Keratinocyte (primary cell): ENCODE results near the gene ABHD8. TPM values are rescaled to one million over a fixed set of nuclear protein-coding genes. Genes with fewer than 3 reads are reported as not detected.

Source experiments
- DNase-seq: peaks from one replicate; pipeline ENCODE4 v3.0.0-alpha.2; 2011; ENCODE audit warnings: low read depth, missing footprints, low spot score
- FAIRE-seq: peaks from 2 replicates; lab custom pipeline; 2011; peaks lifted over from hg19 to GRCh38; lab: Jason Lieb, UNC
- H2AFZ ChIP-seq: 2 replicates; pipeline ENCODE4 v1.6.0; 2012; ENCODE audit warnings: low read length, control low read depth, inconsistent platforms; ENCODE audit not compliant: control insufficient read depth
- H3K27ac ChIP-seq: 2 replicates; pipeline ENCODE4 v1.5.1; 2011; ENCODE audit warnings: low read length; ENCODE audit not compliant: control insufficient read depth, insufficient read depth
- H3K27me3 ChIP-seq: 3 replicates; pipeline ENCODE4 v1.6.0; 2011; ENCODE audit warnings: low read length; ENCODE audit not compliant: control insufficient read depth, insufficient read depth; ENCODE audit errors: extremely low read depth
- H3K36me3 ChIP-seq, 2 experiments: 2 replicates in 1 of 2; 3 replicates in 1 of 2; pipeline ENCODE4 v1.5.1; 2011; ENCODE audit warnings: low read length in 2 of 2, mild to moderate bottlenecking in 1 of 2; ENCODE audit not compliant: control insufficient read depth in 2 of 2, insufficient read depth in 2 of 2; ENCODE audit errors: extremely low read depth in 1 of 2
- H3K4me1 ChIP-seq: 3 replicates; pipeline ENCODE4 v1.5.1; 2011; ENCODE audit warnings: low read length; ENCODE audit not compliant: control insufficient read depth, insufficient read depth; ENCODE audit errors: extremely low read depth
- H3K4me2 ChIP-seq: 3 replicates; pipeline ENCODE4 v1.6.0; 2011; ENCODE audit warnings: low read depth, low read length; ENCODE audit not compliant: control insufficient read depth, insufficient read depth; ENCODE audit errors: extremely low read depth
- H3K4me3 ChIP-seq, 3 experiments: fragments of 200-600 bp in 1 of 3; sonication (generic) in 1 of 3; 2 replicates in 2 of 3; 3 replicates in 1 of 3; pipeline ENCODE4 v1.5.1; 2011 to 2016; ENCODE audit warnings: low read length in 3 of 3, mild to moderate bottlenecking in 3 of 3, control low read depth in 2 of 3, inconsistent platforms in 1 of 3, low read depth in 1 of 3, mixed read lengths in 1 of 3, mixed run types in 1 of 3, moderate library complexity in 1 of 3; ENCODE audit not compliant: control insufficient read depth in 2 of 3, insufficient read depth in 2 of 3; ENCODE audit errors: extremely low read depth in 1 of 3
- H3K79me2 ChIP-seq: 2 replicates; pipeline ENCODE4 v1.6.0; 2012; ENCODE audit warnings: low read length; ENCODE audit not compliant: control insufficient read depth, insufficient read depth
- H3K9ac ChIP-seq: 3 replicates; pipeline ENCODE4 v1.6.0; 2011; ENCODE audit warnings: low read length; ENCODE audit not compliant: control insufficient read depth, insufficient read depth; ENCODE audit errors: extremely low read depth
- H3K9me1 ChIP-seq: 3 replicates; pipeline ENCODE4 v1.6.0; 2011; ENCODE audit warnings: low read length; ENCODE audit not compliant: control insufficient read depth, insufficient read depth; ENCODE audit errors: extremely low read depth
- H3K9me3 ChIP-seq: 2 replicates; pipeline ENCODE4 v1.5.1; 2012; ENCODE audit warnings: low read depth, low read length; ENCODE audit not compliant: control insufficient read depth
- H4K20me1 ChIP-seq: 3 replicates; pipeline ENCODE4 v1.6.0; 2011; ENCODE audit warnings: low read length; ENCODE audit not compliant: control insufficient read depth, insufficient read depth; ENCODE audit errors: extremely low read depth
- CTCF ChIP-seq, 3 experiments: IDR thresholded peaks in 1 of 3; conservative IDR thresholded peaks in 1 of 3; optimal IDR thresholded peaks in 1 of 3; 2 replicates in 2 of 3; 3 replicates in 1 of 3; pipeline versions ENCODE3 to v1.5.1; 2011; ENCODE audit warnings: low read length in 3 of 3, mild to moderate bottlenecking in 3 of 3, moderate library complexity in 2 of 3, control low read depth in 1 of 3, inconsistent platforms in 1 of 3; ENCODE audit not compliant: insufficient read depth in 2 of 3; ENCODE audit errors: extremely low read depth in 1 of 3
- EZH2 ChIP-seq: IDR thresholded peaks from one replicate; pipeline ENCODE4 v1.6.1; 2012; ENCODE audit warnings: inconsistent platforms, mild to moderate bottlenecking, low read length, moderate library complexity
- dilution Hi-C: fragments of 300-500 bp; cut with MboI; formaldehyde crosslinking; loops from one replicate; pipeline ENCODE4 v1.7.0; 2020; ENCODE audit warnings: low sequenced_read_pairs; ENCODE audit not compliant: extremely low pct_ligation_motif_present
- polyA plus RNA-seq, 5 experiments: library from polyadenylated mRNA; depleted of rRNA in 3 of 5; stranded (reverse) in 3 of 5; stranded (forward) in 1 of 5; unstranded in 1 of 5; fragments of >200 nt; gene quantifications; 1 replicate in 1 of 5; 2 replicates in 3 of 5; 3 replicates in 1 of 5; pipeline versions ENCODE4 v1.2.1 to v1.2.3, GENCODE V29; 2011 to 2012; ENCODE audit warnings: missing spikeins in 2 of 5, low read depth in 1 of 5, low replicate concordance in 1 of 5

The ABHD8 gene
- polyA plus RNA-seq, 1 donor (not counting 4 experiments of a cell fraction or from before 2014, with no cell fraction given): 4.1 TPM

GRCh38 chr19:17248011-17248776 lies 55.0 kb downstream of the ABHD8 start:
- Histone ChIP-seq H3K4me1 (peaks cover 26% of the 10 kb centered on the region), H3K27ac (no peak overlapping the region)
- no peak for FAIRE-seq

DNA sequence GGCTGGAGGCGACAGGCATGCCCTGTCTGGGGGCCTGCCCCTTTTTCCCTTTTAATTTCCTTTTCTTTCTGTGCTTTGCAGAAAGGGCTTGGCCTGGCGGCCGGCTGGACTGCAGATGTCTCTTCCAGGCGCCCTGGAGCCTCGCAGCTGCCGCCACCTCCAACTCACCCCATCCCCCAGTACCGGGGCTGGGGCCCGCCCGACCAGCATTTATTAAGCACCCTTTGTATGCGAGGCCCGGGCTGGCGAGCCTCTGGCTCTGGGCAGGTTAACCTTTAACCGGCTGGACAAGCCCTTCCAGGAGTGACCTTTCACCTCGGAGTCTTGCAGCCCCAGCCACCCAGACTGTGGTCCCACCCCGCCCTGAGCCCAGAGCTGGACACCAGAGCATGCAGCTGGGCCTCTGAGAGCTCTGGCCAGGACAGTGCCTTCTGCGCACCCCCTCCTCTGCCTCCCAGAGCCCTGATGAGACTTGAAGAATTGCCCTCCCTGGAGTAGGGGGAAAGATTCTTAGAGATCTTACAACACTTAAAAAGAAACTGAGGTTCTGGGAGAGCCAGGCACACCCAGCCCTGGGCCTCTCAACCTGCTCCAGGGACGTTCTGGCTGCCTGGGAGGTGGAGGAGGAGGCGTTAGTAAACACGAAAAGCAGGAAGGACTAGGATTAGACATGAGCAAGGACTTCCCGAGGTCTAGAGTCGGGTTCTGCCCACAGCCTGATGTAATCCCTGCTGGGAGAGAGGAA lies 56.4 kb downstream of the ABHD8 start:
- DNase-seq: no peak
- Histone ChIP-seq H3K4me3 (peak overlapping the region in 1 of 3 experiments; percentile 38), H3K27ac (no peak overlapping the region), H3K36me3 (no peaks in the 10 kb centered on the region), H3K4me1 (peaks cover 26% of the 10 kb centered on the region), H3K9ac (peak overlapping the region; percentile 52), H3K9me3 (no peaks in the 10 kb centered on the region), H3K27me3 (no peaks in the 10 kb centered on the region), H2AFZ (no peak overlapping the region), H3K4me2 (peak overlapping the region; percentile 76), H4K20me1 (no peaks in the 10 kb centered on the region), H3K9me1 (no peaks in the 10 kb centered on the region), H3K79me2 (peaks cover 29% of the 10 kb centered on the region)
- TF ChIP-seq EZH2 (no peak), CTCF (optimal IDR thresholded peaks at IDR 0.05 in 1 of 3, IDR thresholded peaks at IDR 0.05 in 1 of 3, conservative IDR thresholded peaks at IDR 0.05 in 1 of 3; ENCODE audit: extremely low read depth in 1 of 3, insufficient read depth in 2 of 3, low read length in 3 of 3) (no peak)
- no peak for FAIRE-seq
- dilution Hi-C loops: no loop called here

More at GRCh38 chr19:17248011-17248776, 55.0 kb downstream of the ABHD8 start:
- dilution Hi-C loops: no loop called here
- Histone ChIP-seq H3K79me2 (peaks cover 18% of the 10 kb centered on the region), H3K9me3 (no peaks in the 10 kb centered on the region), H3K4me3 (no peak overlapping the region), H3K9me1 (no peaks in the 10 kb centered on the region), H2AFZ (no peak overlapping the region), H3K27me3 (no peaks in the 10 kb centered on the region), H3K36me3 (no peaks in the 10 kb centered on the region), H3K9ac (no peak overlapping the region), H4K20me1 (no peaks in the 10 kb centered on the region), H3K4me2 (no peak overlapping the region)
- TF ChIP-seq CTCF (optimal IDR thresholded peaks at IDR 0.05 in 1 of 3, IDR thresholded peaks at IDR 0.05 in 1 of 3, conservative IDR thresholded peaks at IDR 0.05 in 1 of 3; ENCODE audit: extremely low read depth in 1 of 3, insufficient read depth in 2 of 3, low read length in 3 of 3): no peak
- TF ChIP-seq EZH2: no peak
- DNase-seq: peak; percentile 54
